GM21447 (cell line): ENCODE data around the gene TMC3.

Experiments used
- ATAC-seq: cut with Tn5 transposase; IDR thresholded peaks from one replicate; pipeline ENCODE4 v1.9.1; 2021; ENCODE audit not compliant: unreplicated experiment

Gene TMC3

GRCh38 chr15:81323944-81324881, 49.8 kb downstream of the TMC3 start, which contains the start of gene STARD5:
Gene STARD5 (minus strand): TSS chr15:81324141. CDS start chr15:81324099, 42 bp downstream.
- peak; percentile 98 for ATAC-seq

- peak; percentile 22 for ATAC-seq
These were observed 50.5 kb downstream of the TMC3 start for GRCh38 chr15:81323559-81323943.

GRCh38 chr15:81322676-81323253, 51.2 kb downstream of the TMC3 start:
- no peak for ATAC-seq

GRCh38 chr15:81321667-81322066, 52.3 kb downstream of the TMC3 start:
- ATAC-seq = no peak

GRCh38 chr15:81317642-81318017, 56.4 kb downstream of the TMC3 start:
- ATAC-seq = no peak

GRCh38 chr15:81316267-81316666, 57.7 kb downstream of the TMC3 start:
- no peak for ATAC-seq

- ATAC-seq = no peak
These were observed 58.4 kb downstream of the TMC3 start for GRCh38 chr15:81315452-81316175.

GRCh38 chr15:81314378-81314777, 59.6 kb downstream of the TMC3 start:
- no peak for ATAC-seq

GRCh38 chr15:81313686-81314085, 60.3 kb downstream of the TMC3 start:
- no peak for ATAC-seq

GRCh38 chr15:81312790-81313543, 61.0 kb downstream of the TMC3 start:
- ATAC-seq = no peak

GRCh38 chr15:81311752-81312464, 62.1 kb downstream of the TMC3 start:
- peak; percentile 54 for ATAC-seq

GRCh38 chr15:81310480-81310879, 63.5 kb downstream of the TMC3 start:
- ATAC-seq = no peak

- no peak for ATAC-seq
These were observed 64.2 kb downstream of the TMC3 start for GRCh38 chr15:81309647-81310450.

GRCh38 chr15:81308260-81308659, 65.8 kb downstream of the TMC3 start:
- ATAC-seq = no peak

GRCh38 chr15:81304226-81304625, 69.8 kb downstream of the TMC3 start:
- no peak for ATAC-seq

GRCh38 chr15:81303244-81304225, 70.5 kb downstream of the TMC3 start:
- ATAC-seq = no peak

- ATAC-seq = no peak
These were observed 71.3 kb downstream of the TMC3 start for GRCh38 chr15:81302701-81303109.

- ATAC-seq = peak; percentile 79
These were observed 72.1 kb downstream of the TMC3 start for GRCh38 chr15:81301815-81302399.
